Measurements from ENCODE around the gene NCEH1. TPM values are rescaled to one million over a fixed set of nuclear protein-coding genes. Genes with fewer than 3 reads are reported as not detected.

Gene NCEH1
- total RNA-seq, 2 donors from 2014 or later = 14.1 to 16.5 TPM

DNA sequence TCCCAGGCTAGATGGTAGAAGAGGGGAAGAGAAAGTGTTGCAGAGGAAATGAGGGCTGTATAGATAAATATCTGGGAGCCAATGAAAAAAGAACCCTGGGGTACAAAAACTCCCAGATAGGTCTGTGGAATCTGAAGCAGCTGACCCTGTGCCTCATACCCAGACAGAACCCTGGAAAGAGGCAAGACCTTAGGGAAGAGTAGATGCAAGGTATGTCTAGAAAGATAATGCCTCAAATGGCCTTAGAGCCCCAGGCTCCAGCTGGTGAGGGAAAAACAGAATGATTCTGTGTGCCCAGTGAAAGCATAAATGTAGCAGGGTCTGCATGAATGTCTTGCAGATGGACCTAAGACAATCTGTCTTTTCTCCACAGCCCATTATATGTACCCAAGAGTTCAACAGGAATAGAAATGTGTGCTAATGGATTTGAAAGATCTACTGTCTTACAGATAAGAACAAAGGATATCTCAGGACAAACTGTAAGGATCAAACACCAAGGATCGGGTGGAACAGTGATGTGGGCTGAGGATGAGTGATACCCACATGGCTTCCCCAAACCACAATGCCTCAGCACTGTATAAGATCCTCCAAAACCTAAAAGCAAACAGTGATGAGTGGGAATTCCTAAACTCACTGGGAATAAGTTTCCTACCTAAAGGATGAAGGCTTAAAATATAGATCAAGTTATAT is 58.8 kb downstream of the NCEH1 start:
- no peak for DNase-seq
- Mint-ChIP-seq H3K9me3 (no peaks in the 10 kb centered on the region), H3K27me3 (ENCODE audit: insufficient read depth) (no peaks in the 10 kb centered on the region), H3K4me1 (peaks cover 4% of the 10 kb centered on the region), H3K4me3 (no peak overlapping the region), H3K36me3 (ENCODE audit: low read depth) (no peaks in the 10 kb centered on the region), H3K27ac (no peak overlapping the region)
- WGBS, 2 experiments (ENCODE audit: insufficient coverage in 1 of 2, insufficient read length in 1 of 2) = 100% methylated on average over 1 of the region's 1 CpG; no CpG with 5 or more reads in 1 of the 2 experiments
- no peaks in the 10 kb centered on the region for H3K4me1 ChIP-seq (ENCODE audit: control insufficient read depth, insufficient read depth, low read length)
- no peaks in the 10 kb centered on the region for H3K9me3 ChIP-seq (ENCODE audit: control insufficient read depth, low read length)
- H3K27ac ChIP-seq (ENCODE audit: low read depth, low read length) = no peak overlapping the region
- TF ChIP-seq, protein P1, sequence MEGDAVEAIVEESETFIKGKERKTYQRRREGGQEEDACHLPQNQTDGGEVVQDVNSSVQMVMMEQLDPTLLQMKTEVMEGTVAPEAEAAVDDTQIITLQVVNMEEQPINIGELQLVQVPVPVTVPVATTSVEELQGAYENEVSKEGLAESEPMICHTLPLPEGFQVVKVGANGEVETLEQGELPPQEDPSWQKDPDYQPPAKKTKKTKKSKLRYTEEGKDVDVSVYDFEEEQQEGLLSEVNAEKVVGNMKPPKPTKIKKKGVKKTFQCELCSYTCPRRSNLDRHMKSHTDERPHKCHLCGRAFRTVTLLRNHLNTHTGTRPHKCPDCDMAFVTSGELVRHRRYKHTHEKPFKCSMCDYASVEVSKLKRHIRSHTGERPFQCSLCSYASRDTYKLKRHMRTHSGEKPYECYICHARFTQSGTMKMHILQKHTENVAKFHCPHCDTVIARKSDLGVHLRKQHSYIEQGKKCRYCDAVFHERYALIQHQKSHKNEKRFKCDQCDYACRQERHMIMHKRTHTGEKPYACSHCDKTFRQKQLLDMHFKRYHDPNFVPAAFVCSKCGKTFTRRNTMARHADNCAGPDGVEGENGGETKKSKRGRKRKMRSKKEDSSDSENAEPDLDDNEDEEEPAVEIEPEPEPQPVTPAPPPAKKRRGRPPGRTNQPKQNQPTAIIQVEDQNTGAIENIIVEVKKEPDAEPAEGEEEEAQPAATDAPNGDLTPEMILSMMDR (conservative IDR thresholded peaks at IDR 0.05) = no peak
- no peaks in the 10 kb centered on the region for H3K36me3 ChIP-seq (ENCODE audit: control insufficient read depth, insufficient read depth, low read length)
- no peak overlapping the region for H3K9ac ChIP-seq (ENCODE audit: extremely low read depth, low read length, poor library complexity, severe bottlenecking)
- no peaks in the 10 kb centered on the region for H3K27me3 ChIP-seq (ENCODE audit: control insufficient read depth, insufficient read depth, low read length, poor library complexity, severe bottlenecking)
- no peak overlapping the region for H3K4me3 ChIP-seq (ENCODE audit: low read length)

DNA sequence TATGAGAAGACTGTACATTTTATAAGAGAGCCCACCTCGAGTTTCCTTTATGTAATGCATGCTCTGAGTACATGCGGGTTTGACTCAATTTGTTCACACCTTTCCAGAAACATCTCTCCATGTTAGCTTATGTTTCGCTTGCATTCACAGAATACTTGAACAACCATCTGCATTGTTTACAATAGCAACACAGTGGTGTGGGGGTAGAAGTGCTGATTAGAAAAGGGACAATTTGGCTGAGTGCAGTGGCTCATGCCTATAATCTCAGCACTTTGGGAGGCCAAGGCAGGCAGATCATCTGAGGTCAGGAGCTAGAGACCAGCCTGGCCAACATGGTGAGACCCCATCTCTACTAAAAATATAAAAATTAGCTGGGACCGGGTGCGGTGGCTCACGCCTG is 60.9 kb downstream of the NCEH1 start:
- H3K9me3 ChIP-seq (ENCODE audit: control insufficient read depth, low read length) = no peaks in the 10 kb centered on the region
- TF ChIP-seq, protein P1 (conservative IDR thresholded peaks at IDR 0.05) = no peak
- no peaks in the 10 kb centered on the region for H3K27me3 ChIP-seq (ENCODE audit: control insufficient read depth, insufficient read depth, low read length, poor library complexity, severe bottlenecking)
- Mint-ChIP-seq H3K27ac (no peak overlapping the region), H3K27me3 (ENCODE audit: insufficient read depth) (no peaks in the 10 kb centered on the region), H3K4me3 (no peak overlapping the region), H3K36me3 (ENCODE audit: low read depth) (no peaks in the 10 kb centered on the region), H3K4me1 (peaks cover 4% of the 10 kb centered on the region), H3K9me3 (no peaks in the 10 kb centered on the region)
- H3K4me1 ChIP-seq (ENCODE audit: control insufficient read depth, insufficient read depth, low read length) = no peaks in the 10 kb centered on the region
- 97% methylated on average over 5 to 6 of the region's 6 CpGs for WGBS, 2 experiments (ENCODE audit: insufficient coverage in 1 of 2, insufficient read length in 1 of 2)
- H3K27ac ChIP-seq (ENCODE audit: low read depth, low read length) = no peak overlapping the region
- DNase-seq = no peak
- H3K36me3 ChIP-seq (ENCODE audit: control insufficient read depth, insufficient read depth, low read length) = no peaks in the 10 kb centered on the region
- H3K9ac ChIP-seq (ENCODE audit: extremely low read depth, low read length, poor library complexity, severe bottlenecking) = no peak overlapping the region
- no peak overlapping the region for H3K4me3 ChIP-seq (ENCODE audit: low read length)

DNA sequence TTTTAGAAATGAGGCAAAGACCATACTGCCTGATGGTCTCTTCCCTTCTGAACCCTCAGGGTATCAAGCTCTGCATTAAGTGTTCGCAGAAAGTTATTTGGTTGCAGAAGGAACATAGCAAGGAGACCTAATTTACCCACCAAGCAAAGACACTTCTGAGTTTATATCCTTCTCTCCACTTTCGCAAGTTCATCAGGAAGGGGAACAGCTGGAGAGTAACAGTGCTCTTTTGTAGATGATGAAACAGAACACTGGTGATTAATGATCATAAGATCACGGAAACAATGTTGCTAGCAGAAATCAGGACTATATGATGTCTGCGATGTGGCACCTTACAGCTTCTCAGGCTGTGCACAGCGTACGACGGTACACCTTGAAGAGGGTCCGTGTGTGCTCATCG is 62.1 kb downstream of the NCEH1 start:
- H3K9ac ChIP-seq (ENCODE audit: extremely low read depth, low read length, poor library complexity, severe bottlenecking) = no peak overlapping the region
- H3K4me3 ChIP-seq (ENCODE audit: low read length) = no peak overlapping the region
- no peaks in the 10 kb centered on the region for H3K27me3 ChIP-seq (ENCODE audit: control insufficient read depth, insufficient read depth, low read length, poor library complexity, severe bottlenecking)
- no peaks in the 10 kb centered on the region for H3K4me1 ChIP-seq (ENCODE audit: control insufficient read depth, insufficient read depth, low read length)
- no peaks in the 10 kb centered on the region for H3K36me3 ChIP-seq (ENCODE audit: control insufficient read depth, insufficient read depth, low read length)
- no peak overlapping the region for H3K27ac ChIP-seq (ENCODE audit: low read depth, low read length)
- Mint-ChIP-seq H3K4me3 (no peak overlapping the region), H3K27ac (no peak overlapping the region), H3K36me3 (ENCODE audit: low read depth) (no peaks in the 10 kb centered on the region), H3K27me3 (ENCODE audit: insufficient read depth) (no peaks in the 10 kb centered on the region), H3K4me1 (peaks cover 4% of the 10 kb centered on the region), H3K9me3 (no peaks in the 10 kb centered on the region)
- 88 to 95% methylated on average over 7 to 9 of the region's 9 CpGs for WGBS, 2 experiments (ENCODE audit: insufficient coverage in 1 of 2, insufficient read length in 1 of 2)
- no peak for DNase-seq
- no peaks in the 10 kb centered on the region for H3K9me3 ChIP-seq (ENCODE audit: control insufficient read depth, low read length)
- TF ChIP-seq, protein P1 (conservative IDR thresholded peaks at IDR 0.05) = no peak

Measured in endodermal cell (in vitro differentiated cells).